GM21526 (cell line): ENCODE measurements around the gene ALS2.
"Not testable (repeated sequence)": the region's sequence is repeated elsewhere in the genome, so short reads cannot be mapped to it uniquely, and the experiment has no call there.

Experiments
- ATAC-seq: cut with Tn5 transposase; IDR thresholded peaks from one replicate; pipeline ENCODE4 v1.9.1; 2021; ENCODE audit warnings: moderate library complexity; ENCODE audit not compliant: unreplicated experiment, low FRiP score

Gene ALS2

DNA sequence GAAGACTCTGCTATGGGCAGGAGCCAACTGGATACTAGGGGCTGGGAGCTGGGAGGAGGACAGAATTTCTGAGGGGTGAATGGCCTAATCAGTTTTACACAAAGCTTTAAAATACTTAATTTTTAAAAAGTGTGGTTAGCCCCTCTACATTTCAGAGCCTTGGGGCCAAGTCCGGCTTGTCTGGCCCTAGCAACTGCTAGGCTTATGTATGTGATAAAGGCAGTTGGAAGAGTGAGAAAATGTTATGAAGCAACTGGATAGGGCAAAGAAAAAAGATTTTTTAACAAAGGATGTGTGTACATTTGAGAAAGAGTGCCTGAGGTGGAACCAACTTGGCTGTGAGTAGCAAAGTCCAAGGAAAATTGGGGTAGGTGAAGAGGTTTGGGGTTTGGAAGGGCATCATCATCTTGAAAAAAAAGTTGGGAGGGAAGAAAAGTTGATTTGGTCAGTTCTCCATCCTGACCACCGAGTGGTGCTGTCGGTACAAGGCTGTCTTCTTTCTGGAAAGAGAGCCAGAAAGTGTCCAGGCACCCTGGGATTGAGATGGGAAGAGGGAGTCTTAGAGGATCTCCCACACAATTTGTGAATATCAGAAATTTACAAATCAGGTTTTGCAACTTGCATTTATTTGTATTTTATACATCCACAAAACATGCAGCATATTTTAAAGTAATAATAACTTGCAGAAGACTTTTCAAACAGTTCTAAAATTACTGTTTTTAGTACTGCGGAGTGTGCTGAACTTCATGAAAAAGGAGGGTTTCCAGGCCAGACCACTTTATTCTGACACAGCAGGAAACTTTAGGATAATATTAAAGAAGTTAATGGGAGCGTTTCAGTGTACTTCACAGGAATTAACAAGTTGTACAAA, 15.1 kb upstream of the ALS2 start:
- no peak for ATAC-seq

DNA sequence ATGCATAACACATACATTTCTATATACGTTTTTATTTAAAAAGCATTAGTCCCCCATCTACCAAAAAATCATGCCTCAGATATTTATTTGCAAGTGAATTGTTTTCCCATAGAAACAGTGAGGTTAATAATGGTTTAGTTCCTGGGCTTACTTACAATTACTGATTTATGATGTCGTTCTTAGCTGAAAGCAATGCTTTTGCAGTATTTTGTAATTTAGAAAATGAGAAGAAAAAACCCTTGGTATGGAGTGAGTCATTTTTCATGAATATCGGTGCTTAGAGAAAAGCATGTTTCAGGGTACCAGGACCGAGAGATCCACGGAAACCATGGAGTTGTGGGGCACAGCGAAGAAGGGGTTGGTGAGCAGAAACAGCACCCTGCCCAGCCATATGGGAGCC, 13.6 kb upstream of the ALS2 start:
- ATAC-seq: no peak

DNA sequence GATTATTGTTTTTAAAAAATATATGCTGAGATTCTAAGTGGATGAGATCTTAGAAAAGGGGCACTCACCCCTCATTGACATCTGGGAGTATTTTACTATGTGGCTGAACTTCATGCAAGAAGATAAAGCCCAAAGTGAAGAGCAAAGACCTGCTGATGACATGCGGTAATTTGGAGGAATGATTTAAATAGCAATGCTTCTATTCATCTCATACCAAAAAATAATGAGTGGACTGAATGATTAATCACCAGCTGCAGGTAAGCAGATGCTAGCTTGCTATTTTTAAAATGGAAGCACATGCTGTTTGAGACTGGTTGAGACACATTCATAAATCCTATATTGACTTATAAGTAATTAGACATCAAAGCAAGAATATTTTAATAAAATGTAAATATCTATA, 12.9 kb upstream of the ALS2 start:
- ATAC-seq: no peak

DNA sequence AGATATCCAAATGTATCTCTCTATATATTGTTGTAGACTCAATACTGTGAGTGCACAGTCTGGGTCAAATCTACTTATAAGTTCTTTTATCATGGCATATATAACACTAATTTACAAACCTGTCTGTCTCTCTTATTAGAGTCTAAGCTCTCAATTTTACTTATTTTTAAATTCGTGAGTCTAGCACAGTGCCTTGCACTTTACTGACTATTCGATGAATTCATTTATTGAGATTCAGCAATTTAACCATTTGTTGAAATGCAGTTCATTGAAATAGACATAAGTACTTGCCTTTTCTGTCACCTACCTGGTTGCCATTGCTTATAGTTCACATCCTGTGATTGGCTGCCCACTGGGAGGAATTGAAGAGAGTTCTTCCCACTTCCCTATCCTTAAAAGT, 10.3 kb upstream of the ALS2 start:
- no peak for ATAC-seq

DNA sequence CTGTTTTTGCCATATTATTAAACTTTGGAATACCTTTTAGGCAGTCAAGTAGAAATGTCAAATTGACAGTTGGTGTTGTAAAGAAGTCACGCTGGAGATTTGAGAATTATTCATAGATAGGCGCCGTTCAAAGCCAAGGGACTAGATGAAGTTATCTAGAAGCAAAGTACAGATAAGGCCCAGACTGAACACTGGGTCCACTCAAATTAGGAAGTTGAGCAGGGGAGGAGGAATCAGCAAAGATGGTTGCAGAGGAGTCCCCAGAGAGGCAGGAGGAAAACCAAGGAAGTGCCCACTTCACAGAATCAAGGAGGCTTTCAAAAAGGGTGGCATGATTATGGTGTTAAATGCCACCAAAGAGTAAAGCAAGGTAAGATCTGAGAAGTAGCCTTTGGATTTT, 9.6 kb upstream of the ALS2 start:
- ATAC-seq: no peak

DNA sequence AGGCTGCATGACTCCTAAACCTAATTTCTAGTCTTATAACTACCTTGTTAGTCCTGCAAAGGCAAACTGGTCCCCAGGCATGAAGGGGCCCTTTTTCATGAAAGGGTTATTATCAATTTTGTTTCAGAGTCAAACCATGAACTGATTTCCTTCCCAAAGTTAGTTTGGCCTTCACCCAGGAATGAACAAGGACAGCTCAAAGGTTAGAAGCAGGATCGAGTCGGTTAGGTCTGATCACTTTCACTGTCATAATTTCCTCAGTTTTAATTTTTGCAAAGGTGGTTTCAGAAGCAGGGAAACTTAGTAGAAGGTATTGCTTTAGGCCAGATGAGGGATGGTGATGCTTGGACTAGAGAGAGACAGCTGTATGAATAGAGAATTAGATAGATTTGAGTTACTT, 8.7 kb upstream of the ALS2 start:
- ATAC-seq: no peak

DNA sequence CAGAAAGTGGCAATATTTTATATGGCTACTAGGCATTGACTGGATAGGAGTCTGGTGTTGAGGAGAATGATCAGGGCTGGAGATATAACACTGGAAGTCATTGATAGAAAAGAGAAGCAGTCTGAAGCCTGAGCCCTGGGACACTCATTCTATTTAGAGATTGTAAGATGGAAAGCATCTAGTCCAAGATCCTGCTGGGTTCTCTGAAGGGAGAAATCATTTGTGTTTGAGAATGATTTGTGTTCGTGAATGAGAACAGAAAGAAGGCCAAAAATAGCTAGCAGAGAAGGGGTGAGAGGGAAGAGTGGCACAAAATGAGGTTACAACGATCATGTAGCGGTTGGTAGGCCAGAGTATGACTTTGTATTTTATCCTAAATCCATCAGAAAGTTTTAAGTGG, 7.6 kb upstream of the ALS2 start:
- no peak for ATAC-seq

DNA sequence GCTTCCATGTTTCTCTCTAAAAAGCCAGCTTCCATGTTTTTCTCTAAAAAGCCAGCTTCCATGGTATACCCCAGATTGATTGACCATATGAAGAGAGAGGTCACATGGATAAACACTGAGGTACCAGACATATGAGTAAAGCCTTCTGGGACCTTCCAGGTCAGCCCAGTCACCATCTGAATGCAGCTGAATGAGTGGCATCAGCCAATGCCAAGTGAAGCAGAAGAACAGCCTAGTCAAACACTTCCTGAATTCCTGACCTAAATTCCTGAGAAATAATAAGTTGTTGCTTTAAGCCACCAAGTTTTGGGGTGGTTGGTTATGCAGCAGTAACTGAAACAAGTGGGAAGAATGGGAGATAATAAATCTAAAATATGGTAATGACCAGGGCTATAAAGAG, 5.7 kb upstream of the ALS2 start:
- ATAC-seq: no peak

DNA sequence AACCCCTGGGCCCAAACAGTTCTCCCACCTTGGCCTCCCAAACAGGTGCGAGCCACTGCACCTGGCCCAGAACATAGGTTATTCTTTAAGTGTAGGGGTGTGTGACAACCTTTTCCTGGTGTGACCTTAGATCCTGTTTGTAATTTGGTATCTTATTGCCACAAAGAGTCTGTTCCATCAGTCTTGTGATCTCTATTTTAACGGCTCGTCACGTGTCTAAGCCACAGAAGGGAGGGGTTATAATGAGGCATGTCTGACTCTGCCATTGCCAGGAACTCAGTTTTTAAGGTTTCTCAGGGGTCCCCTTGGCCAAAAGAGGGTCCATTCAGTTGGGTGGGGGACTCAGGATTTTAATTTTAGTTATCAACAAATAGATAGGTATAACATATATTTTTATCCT, 4.4 kb upstream of the ALS2 start:
- no peak for ATAC-seq

DNA sequence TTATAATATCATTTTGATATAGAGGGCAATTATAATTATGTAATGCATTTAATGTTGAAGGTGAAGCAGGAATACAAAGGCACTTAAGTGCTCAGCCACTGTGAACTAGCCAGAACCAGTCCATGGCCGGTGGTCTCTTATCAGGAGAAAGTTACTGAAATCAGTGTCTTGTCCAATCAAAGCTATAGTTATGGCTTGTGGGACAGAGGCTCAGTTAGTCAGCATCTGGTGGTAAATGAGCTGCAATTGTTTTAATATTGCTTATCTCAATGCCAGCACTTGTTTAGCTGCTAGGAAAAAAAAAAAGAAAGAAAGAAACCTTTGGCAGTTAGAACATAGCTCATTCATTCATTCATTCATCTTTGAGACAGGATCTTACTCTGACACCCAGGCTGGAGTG, 3.8 kb upstream of the ALS2 start:
- ATAC-seq: no peak

DNA sequence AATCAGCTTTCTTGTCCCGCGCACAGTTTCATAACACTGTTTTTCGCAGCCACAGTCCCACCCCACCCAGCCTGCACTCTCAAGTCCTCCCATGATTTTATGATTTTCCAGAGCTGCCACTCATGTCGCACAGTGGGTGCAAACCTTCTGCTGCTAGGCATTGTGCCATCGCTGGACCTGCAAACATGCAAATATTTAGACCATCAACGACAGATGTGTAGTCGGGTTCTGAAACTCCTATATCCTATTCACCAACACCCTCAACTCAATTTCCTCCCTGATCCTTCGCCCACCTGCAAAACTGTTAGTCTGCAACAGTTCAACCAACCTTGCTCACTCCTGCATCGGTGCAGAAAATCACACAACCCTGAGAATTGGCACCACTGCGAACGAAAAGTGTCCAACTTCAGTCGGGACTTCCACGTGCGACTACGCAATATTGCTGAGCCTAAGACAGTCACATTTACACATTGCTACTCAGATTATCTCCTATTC, 871 bp upstream of the ALS2 start:
- no peak for ATAC-seq

DNA sequence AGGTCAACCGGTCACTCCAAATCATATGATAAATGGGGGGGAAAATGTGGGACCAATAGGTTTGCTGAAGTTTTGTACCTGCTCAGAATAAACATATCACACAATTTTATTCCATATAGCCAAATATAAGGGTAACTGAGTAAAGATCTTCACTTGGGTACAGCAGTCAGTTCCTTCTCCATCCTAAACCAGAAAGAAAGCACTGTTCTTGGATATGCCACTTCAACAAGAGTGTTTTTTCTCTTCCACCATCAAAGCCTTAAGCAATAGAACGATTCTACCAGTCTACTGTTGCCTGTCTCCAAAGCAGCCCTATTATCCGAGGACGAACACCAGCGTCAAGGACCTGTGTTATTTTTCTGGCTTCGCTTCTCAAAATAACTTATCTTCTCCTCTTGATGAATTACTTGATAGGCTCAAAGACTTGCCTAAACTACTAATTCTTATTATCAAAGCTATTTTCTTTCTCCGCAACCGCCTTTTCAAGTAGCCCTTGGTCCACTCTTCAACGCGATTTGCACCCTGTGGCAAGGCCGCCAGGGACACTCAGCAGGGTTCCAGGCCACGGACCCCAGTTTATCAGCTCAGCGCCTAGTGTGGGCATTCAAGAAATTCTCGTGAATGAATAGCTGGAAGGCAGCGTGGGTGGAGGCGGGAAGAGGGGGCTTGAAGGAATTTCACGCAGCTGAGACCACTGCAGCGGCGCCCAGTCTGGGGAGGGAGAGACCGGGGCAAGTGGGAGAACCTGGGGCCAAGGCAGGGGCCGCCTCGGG, 646 bp downstream of the ALS2 start:
- ATAC-seq: peak; percentile 4

DNA sequence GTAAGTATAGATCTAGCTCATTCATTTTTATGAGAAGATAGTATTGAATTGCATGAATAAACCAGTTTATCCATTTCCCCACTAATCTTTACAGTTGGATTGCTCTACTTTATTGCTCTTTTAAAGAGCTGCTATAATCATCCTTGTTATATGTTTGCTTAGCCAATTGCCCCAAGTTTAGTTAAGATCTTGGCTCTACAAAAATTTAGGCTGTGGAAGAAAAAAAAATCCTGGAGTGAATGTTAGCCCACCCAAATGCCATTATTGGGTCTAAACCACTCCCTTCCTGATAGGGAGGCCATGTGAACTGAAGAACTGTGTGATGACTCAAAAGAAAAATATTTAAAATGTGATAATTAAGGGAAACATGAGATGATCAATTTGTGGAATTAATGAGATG, 2.9 kb downstream of the ALS2 start:
- ATAC-seq: no peak

DNA sequence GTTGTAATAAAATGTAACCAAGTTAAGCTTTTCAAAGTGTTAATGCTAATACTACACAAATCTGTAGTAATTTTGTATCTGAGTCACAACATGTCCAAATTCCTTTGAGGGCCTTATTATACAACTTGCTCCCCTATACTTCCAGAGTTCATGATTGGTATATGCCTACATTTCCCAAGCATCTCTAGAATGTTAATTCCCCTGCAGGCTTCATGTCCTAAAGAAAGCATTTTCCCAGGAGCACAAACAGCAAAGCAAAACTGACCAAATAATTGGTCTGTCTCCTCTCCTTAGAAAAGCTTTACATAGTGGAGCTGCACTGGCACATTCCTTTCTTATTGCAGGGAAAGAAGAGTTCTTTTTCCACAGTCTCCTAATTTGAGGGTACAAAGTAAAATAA, 3.7 kb downstream of the ALS2 start:
- ATAC-seq: no peak

DNA sequence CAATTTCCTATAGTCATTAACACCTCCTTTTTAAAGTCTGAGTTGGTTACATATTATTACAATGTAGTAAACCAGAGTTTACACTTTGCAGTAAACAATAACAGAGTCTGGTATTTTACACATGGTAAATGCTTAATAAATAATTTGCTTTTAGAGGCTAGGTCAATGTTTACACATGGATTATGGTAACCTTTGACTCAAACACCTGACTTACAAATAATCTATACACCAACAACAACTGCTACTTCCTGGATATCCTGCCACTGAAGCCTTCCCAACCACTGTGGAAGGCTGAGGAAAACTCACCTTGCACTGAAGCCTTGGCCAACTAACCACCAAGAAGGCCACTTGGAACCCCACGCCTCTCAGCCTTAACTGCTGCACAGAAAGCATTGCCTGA, 5.4 kb downstream of the ALS2 start:
- no peak for ATAC-seq

DNA sequence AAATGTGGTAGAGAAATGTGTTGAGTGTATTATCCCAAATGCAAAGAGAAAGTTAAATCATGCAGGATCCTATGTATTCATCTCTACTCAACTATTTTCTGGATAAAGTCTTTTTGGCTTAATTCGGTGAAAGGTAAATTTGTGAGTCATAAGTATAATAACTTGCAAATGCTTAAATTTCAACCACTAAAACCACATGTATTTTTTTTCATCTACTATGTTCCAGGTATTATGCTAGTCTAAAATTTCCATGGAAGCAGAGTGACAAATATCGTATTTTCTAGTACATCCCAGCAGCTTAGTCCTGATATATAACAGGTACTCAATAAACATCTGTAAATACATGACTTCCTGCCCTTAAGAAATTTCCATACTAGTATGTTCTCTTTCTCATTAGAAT, 6.2 kb downstream of the ALS2 start:
- ATAC-seq: no peak

DNA sequence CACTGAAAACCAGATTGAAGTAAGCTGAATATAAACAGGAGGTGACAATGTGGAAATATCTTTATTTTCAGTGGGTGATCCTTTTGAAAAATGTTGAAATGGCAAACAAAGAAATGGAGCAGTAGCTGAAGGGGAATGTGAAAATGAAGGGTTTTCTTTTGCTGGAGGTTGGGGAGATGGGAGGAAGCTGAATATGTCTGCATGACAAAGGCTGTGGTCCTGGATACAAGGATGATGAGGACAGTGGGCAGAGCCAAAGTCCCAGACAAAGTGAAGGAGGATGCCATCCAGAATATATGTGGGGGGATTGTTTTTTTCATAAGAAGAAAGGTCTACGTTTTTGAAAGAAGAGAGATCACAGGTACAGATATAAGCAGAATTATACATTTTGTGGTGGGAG, 6.7 kb downstream of the ALS2 start:
- ATAC-seq: no peak

DNA sequence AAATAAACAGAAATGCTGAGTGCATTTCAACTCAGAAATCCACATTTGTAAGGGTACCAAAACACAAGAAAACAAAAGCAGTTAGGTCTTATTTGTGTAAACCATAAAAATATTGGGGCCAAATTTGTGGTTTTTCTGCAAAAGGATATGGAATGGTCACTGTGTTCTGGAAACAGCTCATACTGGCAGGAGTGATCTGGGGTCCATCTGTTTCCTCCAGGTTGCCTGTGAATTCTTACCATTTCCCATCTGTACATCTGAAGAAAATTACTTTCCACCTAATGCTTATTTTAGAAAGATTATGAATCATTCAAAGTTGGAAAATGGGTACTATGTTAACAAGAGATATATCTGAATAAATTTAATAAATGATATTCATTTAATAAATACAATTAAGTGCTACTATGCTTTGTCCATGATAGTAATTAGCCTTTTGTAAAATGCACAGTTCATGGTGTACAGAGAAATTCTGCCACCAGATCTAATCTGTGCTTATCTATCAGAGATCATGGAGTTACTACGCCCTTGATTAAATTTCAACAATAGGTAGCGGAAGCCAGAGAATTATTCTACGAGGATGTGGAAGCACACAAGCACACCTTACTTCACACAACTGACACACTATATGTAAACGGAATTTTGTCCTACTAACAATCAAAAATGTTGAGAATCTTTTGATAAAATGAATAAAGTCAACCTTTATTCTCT, 10.9 kb downstream of the ALS2 start:
- no peak for ATAC-seq

DNA sequence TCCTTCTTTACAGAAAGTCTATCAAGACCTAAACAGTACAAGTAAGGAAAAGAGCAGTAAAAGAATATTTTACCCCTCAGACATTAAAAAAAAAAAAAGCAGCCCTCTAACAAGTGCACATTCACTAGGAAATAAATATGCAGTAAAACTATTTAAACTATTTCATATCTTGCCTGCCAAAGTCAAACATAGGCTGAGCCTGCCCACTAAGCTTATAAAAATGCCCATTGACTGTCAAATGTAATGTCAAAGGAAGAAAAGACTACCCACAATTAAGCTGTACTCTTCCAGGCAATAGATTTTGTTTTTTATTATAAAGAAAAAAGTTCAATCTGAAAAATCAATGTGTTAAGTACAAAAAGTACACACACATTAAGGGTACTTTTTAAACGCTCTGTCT, 11.8 kb downstream of the ALS2 start:
- ATAC-seq: no peak

DNA sequence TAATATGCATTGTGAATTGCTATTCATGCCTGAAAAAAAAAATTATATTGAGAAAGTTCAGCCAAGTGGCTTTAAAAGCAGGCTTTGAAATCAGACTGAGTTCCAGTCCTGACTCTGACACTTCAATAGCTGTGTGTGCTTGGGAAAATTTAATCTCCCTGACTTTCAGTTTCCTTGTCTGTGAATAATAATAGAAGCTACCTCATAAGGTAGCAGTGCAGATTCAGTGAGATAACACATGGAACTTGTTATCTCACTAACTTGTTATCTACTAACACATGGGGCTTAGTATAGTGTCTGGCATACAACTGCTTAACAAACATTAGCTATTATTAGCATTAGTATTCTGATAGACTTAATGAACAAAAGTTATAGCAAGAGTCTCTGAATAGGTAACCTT, 14.9 kb downstream of the ALS2 start:
- no peak for ATAC-seq

DNA sequence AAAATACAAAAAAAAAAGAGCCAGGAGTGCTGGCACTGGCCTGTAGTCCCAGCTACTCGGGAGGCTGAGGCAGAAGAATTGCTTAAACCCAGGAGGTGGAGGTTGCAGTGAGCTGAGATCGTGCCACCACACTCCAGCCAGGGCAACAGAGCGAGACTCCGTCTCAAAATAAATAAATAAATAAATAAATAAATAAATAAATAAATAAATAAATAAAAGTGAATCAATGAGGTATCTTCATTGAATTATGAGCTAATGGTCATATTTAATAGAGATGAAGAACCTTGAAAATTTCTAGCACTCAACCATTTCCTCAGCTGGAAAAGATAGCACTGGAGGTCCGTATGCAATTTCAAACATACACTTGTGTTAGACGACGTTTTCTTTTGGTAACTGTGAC, 16.3 kb downstream of the ALS2 start:
- ATAC-seq: not testable (repeated sequence)
